DMS53 treated with DMSO at 0.1 percent for 48 hours (cell line): ENCODE measurements around the gene APBB1IP.
"Not testable (repeated sequence)": the region's sequence is repeated elsewhere in the genome, so short reads cannot be mapped to it uniquely, and the experiment has no call there.

Source experiments
- DNase-seq: peaks from one replicate; lab custom pipeline; 2025; ENCODE audit not compliant: unreplicated experiment; lab: John Stamatoyannopoulos, UW

The APBB1IP gene

DNA sequence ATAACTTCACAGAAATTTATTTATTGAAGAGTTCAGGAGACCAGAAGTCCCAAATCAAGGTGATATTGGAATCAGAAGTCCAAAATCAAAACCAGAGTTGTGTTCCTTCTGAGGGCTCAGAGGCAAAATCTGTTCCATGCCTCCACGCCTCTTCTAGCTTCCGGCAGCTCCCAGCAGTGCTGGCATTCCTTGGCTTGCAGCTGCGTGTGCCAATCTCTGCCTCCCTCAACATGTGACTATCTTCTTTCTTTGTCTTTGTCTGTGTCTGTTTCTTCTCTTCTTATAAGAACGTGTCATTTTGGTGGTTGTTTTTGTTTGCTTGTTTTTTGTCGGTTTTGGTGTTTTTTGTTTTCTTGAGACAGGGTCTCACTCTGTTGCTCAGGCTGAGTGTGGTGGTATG lies 116.1 kb downstream of the APBB1IP start:
- DNase-seq, result no peak

- DNase-seq, result no peak
These were observed 117.7 kb downstream of the APBB1IP start for GRCh38 chr10:26555719-26556368.

DNA sequence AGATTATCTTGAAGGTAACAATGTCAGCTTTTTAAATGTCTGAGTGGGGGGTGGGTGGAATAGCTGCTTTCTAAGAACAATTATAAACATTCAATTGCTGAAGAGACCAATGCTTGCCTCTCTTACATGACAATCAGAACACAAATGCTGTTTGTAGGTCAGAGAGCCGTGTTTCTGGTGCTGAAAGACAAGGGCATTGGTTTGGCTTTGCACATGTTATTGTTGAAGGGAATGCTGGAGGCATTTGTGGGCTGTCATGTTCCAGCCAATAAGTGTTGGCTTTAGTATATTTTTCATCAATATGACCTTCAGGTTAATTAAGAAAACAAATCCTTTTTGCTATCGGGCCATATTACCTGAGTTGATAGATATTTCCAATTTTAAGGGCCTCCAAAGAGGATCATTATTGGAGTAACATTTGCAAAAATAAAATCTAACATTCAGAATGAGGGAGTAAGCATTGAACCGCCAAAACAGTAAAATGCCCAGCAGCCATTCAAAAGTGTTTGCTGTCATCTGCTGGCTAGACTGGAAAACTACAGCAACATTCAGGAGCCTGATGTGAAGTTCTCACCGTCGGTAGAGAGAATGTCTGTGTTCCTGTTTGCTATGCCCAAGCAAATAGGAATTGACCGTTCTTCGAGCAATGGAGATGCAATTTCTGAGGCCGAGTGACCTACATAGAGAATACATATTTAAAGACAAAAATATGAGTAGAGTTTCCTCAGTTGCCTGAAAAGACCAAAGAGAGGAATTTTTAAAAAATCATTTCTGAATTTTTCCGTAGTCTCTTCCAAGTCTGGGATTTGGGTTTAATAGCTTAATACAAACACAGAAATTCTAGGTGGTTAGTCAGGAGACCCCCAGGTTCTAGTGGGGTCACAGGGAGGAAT lies 118.9 kb downstream of the APBB1IP start:
- DNase-seq, result no peak

DNA sequence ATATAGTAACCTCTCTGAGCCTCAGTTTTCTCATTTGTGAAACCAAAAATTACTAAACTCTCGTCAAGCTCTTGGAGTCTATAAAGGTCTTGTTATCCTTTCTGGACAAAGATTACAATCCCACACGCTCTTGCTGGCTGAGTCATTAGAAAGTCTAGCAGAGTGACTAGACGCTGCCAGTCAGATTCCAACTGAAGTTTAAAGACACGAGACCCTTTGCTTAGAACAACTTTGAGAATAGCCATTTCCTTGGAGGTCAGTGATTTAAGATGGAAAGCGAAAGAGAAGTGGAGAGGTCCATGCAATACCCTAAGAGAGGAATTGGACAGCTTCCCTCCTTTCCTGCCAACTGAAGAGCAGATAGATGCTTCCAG lies 119.5 kb downstream of the APBB1IP start:
- DNase-seq, result no peak

DNA sequence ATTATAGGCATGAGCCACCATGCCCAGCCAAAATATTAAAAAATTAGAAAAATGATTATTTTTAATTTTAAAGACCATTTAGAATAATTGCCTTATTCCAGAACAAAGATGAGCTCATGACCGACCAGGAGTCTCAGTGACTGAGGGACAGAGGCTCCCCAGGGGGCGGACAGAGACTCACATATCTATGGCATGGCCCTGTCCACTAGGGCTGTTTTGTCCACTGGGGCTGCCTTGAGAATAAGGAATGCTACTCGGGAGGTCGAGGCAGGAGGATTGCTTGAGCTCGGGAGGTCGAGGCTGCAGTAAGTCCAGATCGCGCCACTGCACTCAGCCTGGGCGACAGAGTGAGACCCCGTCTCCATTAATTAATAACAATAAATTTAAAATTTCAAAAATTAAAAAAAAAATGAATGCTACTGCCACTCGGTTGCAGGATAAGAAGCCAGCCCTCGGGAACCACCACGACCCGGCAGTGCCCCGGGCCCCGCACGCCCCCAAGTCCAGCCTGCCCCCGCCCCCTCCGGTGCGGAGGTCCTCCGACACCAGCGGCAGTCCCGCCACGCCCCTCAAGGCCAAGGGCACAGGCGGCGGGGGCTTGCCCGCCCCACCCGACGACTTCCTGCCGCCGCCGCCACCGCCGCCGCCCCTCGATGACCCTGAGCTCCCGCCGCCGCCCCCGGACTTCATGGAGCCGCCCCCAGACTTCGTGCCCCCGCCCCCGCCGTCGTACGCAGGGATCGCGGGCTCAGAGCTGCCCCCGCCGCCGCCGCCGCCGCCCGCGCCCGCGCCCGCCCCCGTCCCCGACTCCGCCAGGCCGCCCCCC lies 128.6 kb downstream of the APBB1IP start:
- DNase-seq, result no peak

- DNase-seq, result no peak
These were observed 129.2 kb downstream of the APBB1IP start for GRCh38 chr10:26567351-26567721.

DNA sequence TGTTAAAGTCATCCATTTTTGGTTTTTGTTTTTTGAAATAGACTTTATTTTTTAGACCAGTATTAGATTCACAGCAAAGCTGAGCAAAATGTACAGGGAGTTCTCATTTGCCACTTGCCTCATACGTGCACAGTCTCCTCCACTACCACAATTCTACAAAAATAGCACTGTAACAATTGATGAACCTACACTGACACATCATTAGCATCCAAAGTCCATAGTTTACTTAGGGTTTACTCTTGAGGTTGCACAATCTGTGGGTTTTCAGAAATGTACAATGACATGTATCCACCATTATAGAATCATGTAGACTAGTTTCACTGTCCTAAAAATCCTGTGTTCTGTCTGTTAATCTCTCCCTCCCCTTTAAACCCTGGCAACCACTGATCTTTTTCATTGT lies 133.5 kb downstream of the APBB1IP start:
- DNase-seq, result no peak

DNA sequence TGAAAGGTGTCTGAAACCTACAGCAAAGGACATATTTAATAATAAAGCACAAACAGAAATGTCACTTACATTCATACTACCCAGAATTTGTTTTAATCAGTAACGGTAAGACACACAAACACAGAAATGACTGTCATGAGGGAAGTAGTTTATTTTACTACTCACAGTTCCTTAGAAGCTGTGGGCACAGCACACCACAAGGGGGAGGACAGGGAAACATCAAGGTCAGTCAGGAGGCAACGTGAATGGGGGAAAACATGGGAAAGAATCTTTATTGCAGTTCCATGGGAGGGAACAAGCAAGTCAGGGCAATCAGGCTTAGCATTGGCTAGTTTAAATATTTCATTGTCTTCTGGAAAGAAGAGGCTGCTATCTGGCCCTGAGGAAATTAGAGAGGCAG lies 135.5 kb downstream of the APBB1IP start:
- no peak for DNase-seq

DNA sequence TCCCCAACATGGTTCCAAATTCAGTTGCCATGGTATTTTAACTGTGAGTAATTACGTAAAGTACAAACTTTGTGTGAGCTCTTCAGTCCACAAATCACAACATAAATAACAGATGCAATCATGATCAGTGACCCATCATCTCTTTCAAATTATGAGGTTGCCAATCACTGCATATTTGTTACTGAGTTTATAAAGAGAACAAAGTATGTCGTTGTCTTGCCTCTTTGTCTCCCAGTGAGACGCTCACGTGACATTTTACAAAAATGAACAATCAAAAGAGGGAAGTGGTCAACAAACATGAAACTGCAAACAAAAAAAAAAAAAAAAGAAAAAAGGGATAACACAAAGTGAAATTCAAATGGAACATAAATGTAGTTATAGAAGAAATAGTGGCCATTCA lies 136.6 kb downstream of the APBB1IP start:
- DNase-seq, result no peak

GRCh38 chr10:26578371-26578770 lies 140.2 kb downstream of the APBB1IP start:
- DNase-seq, result not testable (repeated sequence)

- DNase-seq, result no peak
These were observed 141.3 kb downstream of the APBB1IP start for GRCh38 chr10:26579256-26580063.

GRCh38 chr10:26586211-26586610 lies 148.1 kb downstream of the APBB1IP start:
- DNase-seq, result no peak

DNA sequence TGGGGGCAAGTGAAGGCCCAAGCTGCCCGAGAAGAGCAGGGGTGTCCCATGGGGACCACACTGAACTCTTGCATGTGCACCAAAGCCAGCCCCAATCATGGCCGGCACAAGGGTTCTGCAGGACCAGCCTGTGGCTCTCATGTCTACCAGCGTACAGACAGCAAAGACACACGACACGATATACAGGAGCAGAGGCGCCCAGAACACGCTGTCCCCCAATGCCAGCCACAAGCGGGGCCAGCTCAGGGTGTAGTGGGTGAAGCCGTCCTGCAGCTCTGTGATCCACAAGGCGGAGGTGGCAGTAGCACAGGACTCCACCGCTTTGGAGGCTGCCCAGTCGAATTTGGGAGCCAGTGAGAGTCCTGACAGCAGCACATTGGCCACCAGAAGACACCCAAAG lies 150.5 kb downstream of the APBB1IP start:
- no peak for DNase-seq

DNA sequence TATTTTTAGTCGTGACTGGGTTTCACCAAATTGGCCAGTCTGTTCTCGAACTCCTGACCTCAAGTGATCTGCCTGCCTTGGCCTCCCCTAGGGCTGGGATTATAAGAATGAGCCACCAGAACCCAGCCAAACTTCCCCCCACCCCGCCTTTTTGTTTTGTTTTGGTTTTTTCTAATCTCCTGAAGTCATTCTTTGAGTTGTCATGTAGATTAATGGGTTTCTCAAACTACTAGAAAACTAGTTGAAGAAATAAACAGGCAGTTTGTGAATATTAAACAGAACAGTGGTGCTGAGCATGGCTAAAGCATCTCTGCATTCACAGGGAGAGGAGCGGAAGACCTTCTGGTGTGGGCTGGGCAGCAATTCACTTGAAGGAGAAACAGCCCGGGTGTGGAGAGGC lies 151.7 kb downstream of the APBB1IP start:
- not testable (repeated sequence) for DNase-seq

- DNase-seq, result no peak
These were observed 155.8 kb downstream of the APBB1IP start for GRCh38 chr10:26593896-26594295.

DNA sequence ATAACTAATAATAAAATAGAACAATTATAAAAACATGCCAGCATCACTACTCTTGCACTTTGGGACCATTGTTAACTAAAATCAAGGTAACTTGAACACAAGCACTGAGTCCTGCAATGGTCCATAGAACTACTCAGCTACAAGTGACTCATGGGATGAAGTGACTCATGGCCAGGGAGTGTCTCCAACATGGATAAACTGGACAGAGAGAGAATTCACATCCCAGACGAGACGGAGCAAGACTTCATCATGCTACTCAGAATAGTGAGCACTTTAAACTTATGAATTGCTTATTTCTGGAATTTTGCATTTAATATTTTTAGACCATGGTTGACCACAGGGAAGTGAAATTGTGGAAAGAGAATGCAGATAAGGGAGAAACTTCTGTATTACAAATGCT lies 165.1 kb downstream of the APBB1IP start:
- not testable (repeated sequence) for DNase-seq

DNA sequence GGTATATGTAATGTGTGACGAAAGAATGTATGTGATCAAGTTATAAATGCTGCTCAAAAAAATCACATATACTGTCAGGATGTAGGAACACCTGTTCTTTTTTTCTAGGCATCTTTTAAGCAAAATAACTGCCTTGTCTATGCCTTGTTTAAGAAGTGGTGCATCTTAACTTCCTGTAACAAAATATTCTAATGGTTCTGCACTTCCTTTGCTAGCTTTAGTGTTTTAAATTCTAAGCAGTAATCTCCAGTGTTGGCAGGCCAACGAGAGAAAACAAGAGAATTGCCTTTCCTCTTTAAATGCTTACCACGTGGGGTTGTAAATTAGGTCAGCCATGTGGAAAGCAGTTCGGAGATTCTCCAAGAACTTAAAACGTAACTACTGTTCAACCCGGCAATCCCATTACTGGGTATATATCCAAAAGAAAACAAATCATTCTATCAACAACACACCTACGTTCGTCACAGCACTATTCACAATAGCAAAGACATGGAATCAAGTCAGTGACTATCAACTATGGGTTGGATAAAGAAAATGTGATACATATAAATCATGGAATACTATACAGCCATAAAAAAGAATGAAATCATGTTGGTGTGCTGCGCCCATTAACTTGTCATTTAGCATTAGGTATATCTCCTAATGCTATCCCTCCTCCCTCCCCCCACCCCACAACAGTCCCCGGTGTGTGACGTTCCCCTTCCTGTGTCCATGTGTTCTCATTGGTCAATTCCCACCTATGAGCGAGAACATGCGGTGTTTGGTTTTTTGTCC lies 166.4 kb downstream of the APBB1IP start:
- not testable (repeated sequence) for DNase-seq

- DNase-seq, result not testable (repeated sequence)
These were observed 168.3 kb downstream of the APBB1IP start for GRCh38 chr10:26606389-26606877.

GRCh38 chr10:26612151-26612915 lies 174.2 kb downstream of the APBB1IP start:
- no peak for DNase-seq
